HK-2 (cell line): ENCODE measurements around the gene LRRIQ1.
"Not testable (repeated sequence)": the region's sequence is repeated elsewhere in the genome, so short reads cannot be mapped to it uniquely, and the experiment has no call there.

ENCODE experiments used
- DNase-seq: peaks from one replicate; pipeline ENCODE4 v3.0.0-alpha.2; 2018; ENCODE audit not compliant: unreplicated experiment

Gene LRRIQ1

DNA sequence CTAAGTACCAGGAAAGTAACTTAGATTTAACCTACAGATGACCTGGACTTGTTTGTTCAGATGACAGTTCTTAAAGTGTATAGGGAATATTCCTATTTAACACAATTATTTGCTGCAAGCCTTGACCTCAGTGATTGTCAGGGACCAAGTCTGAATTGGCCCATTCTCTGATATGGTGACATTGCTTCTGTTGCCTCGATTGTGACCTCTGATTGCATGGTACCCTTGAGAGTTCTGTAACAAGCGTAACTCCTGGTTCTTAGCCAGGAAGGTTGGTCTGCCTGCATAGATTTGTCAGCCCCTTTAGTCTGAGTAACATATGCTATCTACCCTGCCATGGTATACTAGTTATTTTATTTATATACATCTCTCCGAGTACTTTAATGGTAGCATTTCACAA is 150.1 kb downstream of the LRRIQ1 start:
- no peak for DNase-seq

- DNase-seq = no peak
Observed at GRCh38 chr12:85188619-85189018, 152.5 kb downstream of the LRRIQ1 start.

GRCh38 chr12:85190728-85191127 is 154.6 kb downstream of the LRRIQ1 start:
- no peak for DNase-seq

DNA sequence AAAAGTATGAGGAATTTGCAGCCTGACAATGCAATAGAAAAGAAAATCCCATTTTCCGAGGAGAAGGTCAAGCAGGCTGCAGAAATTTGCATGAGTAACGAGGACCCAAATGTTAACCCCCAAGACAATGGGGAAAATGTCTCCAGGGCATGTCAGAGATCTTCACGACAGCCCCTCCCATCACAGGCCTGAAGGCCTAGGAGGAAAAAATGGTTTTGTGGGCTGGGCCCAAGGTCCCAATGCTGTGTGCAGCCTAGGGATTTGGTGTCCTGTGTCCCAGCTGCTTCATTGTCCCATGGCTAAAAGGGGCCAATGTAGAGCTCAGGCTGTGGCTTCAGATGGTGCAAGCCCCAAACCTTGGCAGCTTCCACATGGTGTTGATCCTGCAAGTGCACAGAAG is 167.7 kb downstream of the LRRIQ1 start:
- DNase-seq = not testable (repeated sequence)

DNA sequence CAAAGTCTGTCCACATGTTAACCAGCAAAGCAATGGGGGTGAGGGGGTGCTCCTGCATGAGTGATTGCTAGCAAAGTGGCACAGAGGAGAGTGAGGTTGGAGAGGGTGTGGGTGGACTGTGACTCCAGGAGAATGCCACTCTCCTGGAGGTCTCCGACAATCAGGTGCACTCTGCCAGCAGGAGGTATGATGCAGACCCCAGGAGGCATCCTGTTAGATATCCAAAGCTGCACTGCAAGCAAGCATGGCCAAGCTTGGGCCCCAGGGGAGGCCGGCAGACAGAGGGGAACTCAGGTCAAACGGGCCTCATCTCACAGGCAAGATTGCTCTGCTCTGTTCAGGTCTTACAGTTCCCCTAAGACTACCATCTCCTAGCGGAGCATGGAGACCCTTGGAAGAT is 170.4 kb downstream of the LRRIQ1 start:
- DNase-seq = no peak

GRCh38 chr12:85224339-85224738 is 188.2 kb downstream of the LRRIQ1 start:
- DNase-seq = not testable (repeated sequence)

GRCh38 chr12:85225501-85225900 is 189.3 kb downstream of the LRRIQ1 start:
- no peak for DNase-seq

- no peak for DNase-seq
Observed at GRCh38 chr12:85237327-85237726, 201.2 kb downstream of the LRRIQ1 start.

GRCh38 chr12:85244561-85244960 is 208.4 kb downstream of the LRRIQ1 start:
- no peak for DNase-seq

DNA sequence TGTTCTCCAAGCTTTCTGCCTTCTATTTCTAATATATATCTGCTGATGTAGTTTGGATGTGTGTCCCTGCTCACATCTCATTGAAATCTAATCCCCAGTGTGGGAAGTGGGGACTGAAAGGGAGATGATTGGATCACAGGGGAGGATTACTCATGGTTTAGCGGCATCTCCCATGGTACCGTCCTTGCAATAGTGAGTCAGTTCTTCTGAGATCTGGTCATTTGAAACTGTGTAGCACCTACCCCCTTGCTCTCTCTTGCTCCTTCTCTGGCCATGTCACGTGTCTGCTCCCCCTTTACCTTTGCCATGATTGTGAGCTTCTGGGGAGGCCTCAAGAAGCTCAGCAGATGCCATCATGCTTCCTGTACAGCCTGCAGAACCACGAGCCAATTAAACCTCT is 217.7 kb downstream of the LRRIQ1 start:
- no peak for DNase-seq

DNA sequence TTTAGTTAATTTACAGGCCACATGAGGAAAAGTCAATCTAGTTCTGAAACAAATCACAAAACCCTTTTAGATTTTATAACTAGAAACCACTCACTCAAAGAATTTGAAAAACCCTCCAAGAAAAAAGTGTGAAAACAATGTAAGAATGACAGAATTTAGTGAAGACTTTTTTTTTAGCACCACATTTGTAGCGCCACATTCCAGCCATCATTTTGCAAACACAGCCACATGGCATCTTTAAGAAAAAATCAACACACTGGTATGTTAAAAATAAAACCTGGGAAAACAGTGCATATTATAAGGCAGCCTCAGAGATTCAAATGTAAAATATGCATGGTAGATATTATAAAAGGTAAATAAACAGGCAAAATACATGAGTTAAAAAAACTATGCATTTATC is 221.5 kb downstream of the LRRIQ1 start:
- DNase-seq = no peak

GRCh38 chr12:85260447-85260846 is 224.3 kb downstream of the LRRIQ1 start:
- DNase-seq = no peak

DNA sequence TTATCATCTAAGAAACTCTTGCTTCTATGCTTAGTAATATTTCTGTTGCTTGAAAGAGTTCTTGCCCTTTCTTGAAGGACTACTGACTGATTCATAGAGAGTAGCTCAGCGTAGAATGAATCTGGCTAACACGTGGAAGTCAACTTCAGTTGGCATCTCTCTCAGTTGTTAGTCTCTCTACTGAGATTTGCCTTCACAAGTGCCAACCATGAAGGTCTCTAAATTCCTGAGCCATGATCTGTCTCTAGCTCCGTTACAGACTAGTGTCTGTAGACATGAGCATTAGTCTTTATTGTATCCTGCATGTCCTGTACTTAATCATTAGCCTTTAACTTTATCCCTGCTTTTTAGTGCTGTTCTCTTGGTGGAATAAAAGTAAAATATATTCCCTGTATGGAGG is 224.7 kb downstream of the LRRIQ1 start:
- no peak for DNase-seq

- DNase-seq = no peak
Observed at GRCh38 chr12:85266356-85266755, 230.2 kb downstream of the LRRIQ1 start.

GRCh38 chr12:85273381-85274314 is 237.5 kb downstream of the LRRIQ1 start:
- no peak for DNase-seq

GRCh38 chr12:85274315-85274651 is 238.1 kb downstream of the LRRIQ1 start:
- no peak for DNase-seq

DNA sequence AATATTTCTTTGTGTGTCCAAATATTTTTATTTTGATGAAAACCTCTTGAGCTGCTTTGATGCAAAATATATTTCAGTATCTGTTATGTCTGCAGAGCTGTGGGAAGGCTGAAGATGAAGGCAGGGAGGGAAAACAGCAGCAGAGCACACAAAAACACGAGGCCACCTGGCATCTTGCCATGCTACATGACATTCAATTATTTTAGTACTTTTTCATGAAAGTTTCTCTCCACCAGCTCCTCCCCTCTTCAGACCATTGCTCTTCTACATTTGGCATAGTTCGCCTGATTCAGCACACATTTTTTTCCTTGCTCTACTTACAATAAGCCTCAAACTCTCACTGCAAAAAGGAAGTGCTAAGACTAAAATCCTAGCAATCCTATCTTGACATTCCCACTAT is 239.2 kb downstream of the LRRIQ1 start:
- DNase-seq = no peak

GRCh38 chr12:85277191-85277590 is 241.0 kb downstream of the LRRIQ1 start:
- DNase-seq = no peak

DNA sequence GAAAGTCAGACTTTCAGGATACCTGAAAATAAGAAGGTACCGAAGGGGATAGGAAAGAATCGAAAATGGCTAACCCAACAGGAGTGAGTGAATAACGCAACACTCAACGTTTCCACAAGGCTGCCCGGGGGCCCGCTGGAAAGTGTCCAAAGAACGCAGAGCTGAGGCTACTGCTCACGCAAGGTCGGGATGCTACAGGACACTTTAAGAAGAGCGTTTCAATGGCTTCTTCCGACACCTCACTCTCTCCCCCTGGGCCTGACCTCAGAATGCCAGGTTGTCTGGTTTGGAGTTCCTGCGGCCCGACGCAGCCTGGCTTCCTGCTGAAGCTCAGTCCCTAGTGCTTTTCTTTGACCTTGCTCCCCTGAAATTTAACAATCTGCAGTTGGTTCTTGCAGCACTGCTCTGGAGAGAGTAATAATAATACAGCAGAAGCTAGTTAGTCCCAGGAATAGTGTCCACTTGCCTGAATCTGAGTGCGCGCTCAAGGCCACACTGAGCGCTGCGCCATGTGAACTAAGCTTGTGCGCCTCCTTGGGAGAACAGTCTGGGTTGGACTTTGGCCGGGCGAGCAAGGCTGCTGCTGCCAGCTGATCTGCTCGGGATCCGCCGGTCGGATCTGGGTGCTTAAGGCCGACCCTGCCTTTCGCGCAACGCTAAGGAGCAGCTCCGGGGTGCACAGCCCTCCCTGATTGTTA is 241.9 kb downstream of the LRRIQ1 start:
- DNase-seq = no peak

GRCh38 chr12:85278598-85279448 is 242.7 kb downstream of the LRRIQ1 start:
- no peak for DNase-seq

DNA sequence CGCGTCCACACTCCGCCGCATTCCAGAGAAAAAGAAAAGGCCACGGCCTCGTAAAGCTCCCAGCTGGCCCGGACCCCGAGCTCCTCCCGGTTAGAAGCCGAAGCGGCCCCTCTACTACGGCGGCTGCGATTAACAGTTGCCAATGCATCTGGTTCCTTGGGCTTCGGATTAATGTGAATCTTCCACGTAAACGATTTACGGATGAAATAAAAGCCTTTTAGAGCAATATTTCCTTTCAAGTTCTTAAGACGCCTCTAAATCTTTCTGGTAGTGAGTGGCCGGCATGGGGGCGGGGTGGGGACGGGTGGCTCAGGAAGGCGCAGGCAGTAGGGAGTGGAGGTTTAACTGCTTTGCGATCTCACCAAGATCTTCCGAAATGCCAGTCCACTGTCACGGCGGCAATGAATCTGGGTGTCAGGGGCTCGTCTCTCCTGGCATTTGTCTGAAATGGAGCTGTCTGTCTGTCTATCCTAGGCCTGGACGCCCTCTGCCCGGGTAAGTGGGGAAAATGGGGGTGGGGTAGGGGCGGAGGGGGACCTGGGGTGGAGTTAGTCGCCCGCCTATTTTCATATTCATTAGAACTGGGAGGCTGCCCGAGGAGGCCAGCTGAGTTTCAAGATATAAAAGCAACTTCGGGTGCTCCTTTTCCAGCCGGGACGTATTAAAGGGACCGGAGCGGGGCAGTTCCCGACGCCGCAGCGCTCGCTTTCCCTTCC is 243.5 kb downstream of the LRRIQ1 start:
- DNase-seq = no peak
